ENCODE results near the gene KAT2A.

- TF ChIP-seq ARNTL (CRISPR knock-in tag; IDR thresholded peaks at IDR 0.05; ENCODE audit: borderline replicate concordance, low read depth) = no peak
- TF ChIP-seq PATZ1 (CRISPR knock-in tag; IDR thresholded peaks at IDR 0.05; ENCODE audit: borderline replicate concordance) = no peak
- TF ChIP-seq ZFP30 (CRISPR knock-in tag; IDR thresholded peaks at IDR 0.05) = no peak
- no peak for TF ChIP-seq TSHZ2 (CRISPR knock-in tag; IDR thresholded peaks at IDR 0.05)
- no peak for TF ChIP-seq CREB5 (CRISPR knock-in tag; IDR thresholded peaks at IDR 0.05; ENCODE audit: low read depth)
- TF ChIP-seq SNAI2 (CRISPR knock-in tag; IDR thresholded peaks at IDR 0.05) = no peak
- TF ChIP-seq RARB (CRISPR knock-in tag; IDR thresholded peaks at IDR 0.05) = no peak
- no peak for TF ChIP-seq BACH2 (CRISPR knock-in tag; IDR thresholded peaks at IDR 0.05; ENCODE audit: borderline replicate concordance)
- no peak for TF ChIP-seq POU6F1 (CRISPR knock-in tag; IDR thresholded peaks at IDR 0.05; ENCODE audit: borderline replicate concordance, low read depth)
- TF ChIP-seq TOX (CRISPR knock-in tag; IDR thresholded peaks at IDR 0.05; ENCODE audit: borderline replicate concordance) = no peak
- TF ChIP-seq CSRNP3 (CRISPR knock-in tag; IDR thresholded peaks at IDR 0.05) = no peak
- no peak for TF ChIP-seq TCF4 (CRISPR knock-in tag; IDR thresholded peaks at IDR 0.05; ENCODE audit: borderline replicate concordance)
- TF ChIP-seq ZNF70 (CRISPR knock-in tag; IDR thresholded peaks at IDR 0.05) = no peak
- no peak for TF ChIP-seq ZFP3 (CRISPR knock-in tag; IDR thresholded peaks at IDR 0.05)
Measured at GRCh38 chr17:42163696-42164407, 42.7 kb upstream of the KAT2A start.
